ENCODE data around the gene PGGHG.
"Not testable (repeated sequence)": the region's sequence is repeated elsewhere in the genome, so short reads cannot be mapped to it uniquely, and the experiment has no call there.

The PGGHG gene

GRCh38 chr11:313787-314553 lies 25.0 kb downstream of the PGGHG start, which contains the start of gene IFITM1:
Gene IFITM1, plus strand, starts transcription at chr11:314040. Its CDS starts 131 bp downstream, at chr11:314171.
- no peak for TF ChIP-seq CTCF (conservative IDR thresholded peaks at IDR 0.05; ENCODE audit: low read depth, low read length)
- peak; percentile 91 for DNase-seq (ENCODE audit: low read depth)
- H3K4me3 ChIP-seq (ENCODE audit: low read depth, low read length) = peak within 1 kb of the TSS; percentile 76

- peak overlapping the region; percentile 76 for H3K4me3 ChIP-seq (ENCODE audit: low read depth, low read length)
- peak; percentile 31 for DNase-seq (ENCODE audit: low read depth)
Measured at GRCh38 chr11:314554-314875, 25.6 kb downstream of the PGGHG start.

GRCh38 chr11:315051-315481 lies 26.1 kb downstream of the PGGHG start:
- H3K4me3 ChIP-seq (ENCODE audit: low read depth, low read length) = peak overlapping the region; percentile 76
- no peak for DNase-seq (ENCODE audit: low read depth)
- no peak for TF ChIP-seq CTCF (conservative IDR thresholded peaks at IDR 0.05; ENCODE audit: low read depth, low read length)

GRCh38 chr11:315516-315994 lies 26.6 kb downstream of the PGGHG start:
- no peak for TF ChIP-seq CTCF (conservative IDR thresholded peaks at IDR 0.05; ENCODE audit: low read depth, low read length)
- peak overlapping the region; percentile 76 for H3K4me3 ChIP-seq (ENCODE audit: low read depth, low read length)
- DNase-seq (ENCODE audit: low read depth) = no peak

- H3K4me3 ChIP-seq (ENCODE audit: low read depth, low read length) = peak overlapping the region; percentile 76
- TF ChIP-seq CTCF (conservative IDR thresholded peaks at IDR 0.05; ENCODE audit: low read depth, low read length) = no peak
- DNase-seq (ENCODE audit: low read depth) = peak; percentile 22
Measured at GRCh38 chr11:316031-316701, 27.2 kb downstream of the PGGHG start.

- H3K4me3 ChIP-seq (ENCODE audit: low read depth, low read length) = peak overlapping the region; percentile 76
- DNase-seq (ENCODE audit: low read depth) = no peak
- no peak for TF ChIP-seq CTCF (conservative IDR thresholded peaks at IDR 0.05; ENCODE audit: low read depth, low read length)
Measured at GRCh38 chr11:316891-317301, 28.0 kb downstream of the PGGHG start.

GRCh38 chr11:317668-318404 lies 28.9 kb downstream of the PGGHG start:
- peak; percentile 20 for DNase-seq (ENCODE audit: low read depth)

GRCh38 chr11:318405-319120 lies 29.6 kb downstream of the PGGHG start:
- not testable (repeated sequence) for DNase-seq (ENCODE audit: low read depth)
- peak overlapping the region; percentile 58 for H3K4me3 ChIP-seq (ENCODE audit: low read depth, low read length)

More at GRCh38 chr11:317668-318404, 28.9 kb downstream of the PGGHG start:
- peak overlapping the region; percentile 30 for H3K4me3 ChIP-seq (ENCODE audit: low read depth, low read length)

- peak; percentile 28 for DNase-seq (ENCODE audit: low read depth)
Measured at GRCh38 chr11:319121-319887, 30.4 kb downstream of the PGGHG start.

GRCh38 chr11:319888-320273 lies 31.0 kb downstream of the PGGHG start:
- peak overlapping the region; percentile 78 for H3K4me3 ChIP-seq (ENCODE audit: low read depth, low read length)
- not testable (repeated sequence) for DNase-seq (ENCODE audit: low read depth)

More at GRCh38 chr11:319121-319887, 30.4 kb downstream of the PGGHG start:
- peak overlapping the region; percentile 78 for H3K4me3 ChIP-seq (ENCODE audit: low read depth, low read length)

Measured in choroid plexus epithelial cell (primary cell).